ENCODE measurements around the gene PTPRG.

The PTPRG gene

DNA sequence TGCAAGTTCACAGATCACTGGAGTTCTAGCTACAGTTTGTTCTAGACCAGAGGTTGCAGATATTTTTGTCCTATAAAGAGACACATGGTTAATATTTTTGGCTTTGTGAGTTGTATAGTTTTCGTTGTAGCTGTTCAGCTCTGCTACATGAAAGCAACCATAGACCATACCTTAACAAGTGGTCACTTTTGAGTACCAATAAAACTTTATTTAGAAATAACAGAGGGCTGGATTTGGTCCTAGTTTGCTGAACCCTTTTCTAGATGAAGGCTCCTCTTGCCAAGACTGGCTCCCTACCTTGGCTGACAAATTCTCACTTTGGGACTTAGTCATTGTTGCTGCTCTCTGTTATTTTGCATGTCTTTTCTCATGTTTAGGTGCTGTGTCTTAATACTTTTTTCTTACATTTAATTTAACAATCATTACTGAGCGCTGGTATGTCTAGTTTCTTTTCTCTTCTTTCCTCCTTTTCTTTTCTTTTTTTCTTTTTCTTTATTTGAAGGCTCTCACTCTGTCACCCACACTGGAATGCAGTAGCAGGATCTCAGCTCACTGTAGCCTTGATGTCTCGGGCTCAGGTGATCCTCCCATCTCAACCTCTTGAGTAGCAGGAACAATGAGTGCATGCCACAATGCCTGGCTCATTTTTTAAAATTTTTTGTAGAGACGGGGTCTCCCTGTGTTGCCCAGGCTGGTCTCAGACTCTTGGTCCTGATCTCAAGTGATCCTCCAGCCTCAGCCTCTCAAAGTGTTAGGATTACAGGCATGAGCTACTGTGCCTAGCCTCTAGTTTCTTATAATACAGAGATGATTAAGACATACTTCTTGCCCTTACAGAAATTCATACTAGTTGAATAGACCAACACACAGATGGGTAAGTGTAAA is 227.5 kb downstream of the PTPRG start:
- in situ Hi-C loops (cut with MboI; ENCODE audit: low sequenced_read_pairs) = no loop called here

DNA sequence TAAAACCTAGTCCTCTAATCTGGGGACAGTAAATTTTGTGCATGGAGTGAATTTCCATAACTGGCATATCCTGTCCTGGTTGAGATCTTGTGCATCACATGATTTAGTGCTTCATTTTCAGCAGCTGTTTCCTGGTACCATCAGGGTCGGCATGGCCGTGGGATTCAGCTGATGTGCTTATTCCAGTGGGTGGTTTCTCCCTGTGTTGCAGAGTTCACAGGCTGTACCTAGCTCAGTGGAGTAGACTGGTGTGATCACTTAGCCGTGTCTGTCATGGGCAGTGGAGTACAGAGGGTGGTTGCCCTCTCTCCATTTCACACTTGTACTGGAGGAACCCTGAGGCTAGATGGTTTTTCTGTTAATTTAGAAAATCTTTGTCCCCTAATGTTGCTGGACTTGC is 228.5 kb downstream of the PTPRG start:
- in situ Hi-C loops (cut with MboI; ENCODE audit: low sequenced_read_pairs) = no loop called here

DNA sequence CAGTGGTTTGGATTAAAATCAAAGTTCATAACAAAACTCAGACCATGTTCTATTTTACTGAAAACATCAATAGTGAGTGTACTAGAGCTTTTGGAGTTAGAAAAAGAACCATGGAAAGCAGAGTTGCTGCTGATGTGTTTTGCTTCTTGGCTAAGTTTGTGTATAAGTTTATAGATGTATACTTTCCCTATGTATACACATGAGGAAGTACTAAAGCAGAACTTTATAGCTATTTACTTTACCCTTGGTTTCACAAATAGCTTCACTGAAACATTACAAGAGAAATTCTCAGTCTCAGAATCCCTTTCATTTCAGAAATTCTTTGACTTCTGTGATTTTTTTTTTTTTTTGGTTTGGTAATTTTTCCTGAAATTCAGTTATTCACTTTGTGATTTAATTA is 229.0 kb downstream of the PTPRG start:
- in situ Hi-C loops (cut with MboI; ENCODE audit: low sequenced_read_pairs) = no loop called here

DNA sequence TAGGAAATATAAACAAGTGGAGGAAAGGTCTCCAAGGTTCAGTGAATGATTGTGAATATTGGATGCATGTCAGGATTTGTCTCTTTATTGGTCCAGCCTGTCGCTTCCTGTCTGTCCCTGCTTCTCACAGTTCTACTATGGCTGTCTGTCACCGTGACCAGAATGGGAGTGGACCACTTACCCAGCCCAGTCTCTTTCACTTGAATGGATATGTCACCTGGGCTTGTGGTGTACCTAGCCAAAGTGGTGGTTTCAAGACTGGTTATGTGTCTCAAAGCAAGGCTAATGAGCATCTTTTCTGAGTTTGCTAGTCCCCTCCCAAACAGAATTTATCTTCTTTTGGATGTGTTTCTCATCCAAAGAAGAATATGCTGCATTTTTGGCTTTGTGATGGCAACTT is 231.7 kb downstream of the PTPRG start:
- in situ Hi-C loops (cut with MboI; ENCODE audit: low sequenced_read_pairs) = no loop called here

DNA sequence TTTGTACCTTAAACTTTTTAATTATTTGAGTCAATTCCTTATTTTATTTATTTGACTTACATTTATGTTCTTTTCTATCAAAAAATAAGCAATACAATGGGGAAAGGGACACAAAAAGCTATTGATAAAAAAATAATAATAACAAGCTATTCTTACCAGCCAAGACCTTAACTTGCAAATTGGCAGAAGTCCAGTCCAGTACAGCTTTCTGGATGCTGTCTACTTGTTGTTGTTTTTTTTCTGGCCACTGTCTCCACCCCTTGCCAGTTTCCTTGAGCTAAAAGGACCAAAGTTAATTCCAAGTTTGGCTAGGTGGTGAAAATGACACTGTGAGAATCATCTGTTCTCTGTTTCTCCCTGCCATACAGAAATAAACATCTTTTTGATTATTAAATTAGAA is 232.2 kb downstream of the PTPRG start:
- in situ Hi-C loops (cut with MboI; ENCODE audit: low sequenced_read_pairs) = no loop called here

DNA sequence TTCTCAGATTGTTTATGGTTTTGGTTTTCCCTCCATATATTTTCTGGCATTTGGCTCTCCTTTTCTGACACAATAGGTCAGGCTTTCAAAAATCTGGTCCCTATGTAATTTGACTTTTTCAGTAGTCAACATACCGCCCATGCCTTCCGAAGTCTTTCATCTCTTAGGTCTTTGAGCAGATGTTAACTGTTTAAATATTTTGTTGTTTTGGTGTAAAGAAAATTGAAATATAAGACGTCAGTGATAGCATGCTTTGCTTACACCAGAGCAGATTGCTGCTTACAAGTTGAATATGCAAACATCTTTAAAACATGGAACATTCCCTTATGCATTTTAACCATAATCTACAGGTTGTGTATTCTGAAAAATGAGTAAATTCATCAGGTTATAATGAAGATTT is 233.0 kb downstream of the PTPRG start:
- in situ Hi-C loops (cut with MboI; ENCODE audit: low sequenced_read_pairs) = no loop called here

DNA sequence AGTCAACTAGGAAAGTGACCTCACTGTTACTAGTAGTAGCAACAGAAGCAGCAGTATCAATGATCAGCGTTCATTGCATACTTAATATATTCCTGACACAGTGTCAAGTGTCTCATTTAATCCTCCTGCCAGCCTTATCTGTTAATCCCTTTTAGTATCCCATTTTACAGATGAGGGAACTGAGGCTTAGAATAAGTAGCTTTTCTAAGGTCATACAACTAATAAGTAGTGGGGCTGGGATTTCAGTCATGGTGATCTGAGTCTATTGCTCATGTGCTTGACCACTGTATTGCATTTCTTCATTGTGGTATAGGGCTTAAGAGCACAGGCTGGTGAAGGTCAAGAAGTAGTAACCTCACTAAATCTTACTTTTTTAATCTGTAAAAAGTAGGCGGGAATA is 233.6 kb downstream of the PTPRG start:
- in situ Hi-C loops (cut with MboI; ENCODE audit: low sequenced_read_pairs) = no loop called here

DNA sequence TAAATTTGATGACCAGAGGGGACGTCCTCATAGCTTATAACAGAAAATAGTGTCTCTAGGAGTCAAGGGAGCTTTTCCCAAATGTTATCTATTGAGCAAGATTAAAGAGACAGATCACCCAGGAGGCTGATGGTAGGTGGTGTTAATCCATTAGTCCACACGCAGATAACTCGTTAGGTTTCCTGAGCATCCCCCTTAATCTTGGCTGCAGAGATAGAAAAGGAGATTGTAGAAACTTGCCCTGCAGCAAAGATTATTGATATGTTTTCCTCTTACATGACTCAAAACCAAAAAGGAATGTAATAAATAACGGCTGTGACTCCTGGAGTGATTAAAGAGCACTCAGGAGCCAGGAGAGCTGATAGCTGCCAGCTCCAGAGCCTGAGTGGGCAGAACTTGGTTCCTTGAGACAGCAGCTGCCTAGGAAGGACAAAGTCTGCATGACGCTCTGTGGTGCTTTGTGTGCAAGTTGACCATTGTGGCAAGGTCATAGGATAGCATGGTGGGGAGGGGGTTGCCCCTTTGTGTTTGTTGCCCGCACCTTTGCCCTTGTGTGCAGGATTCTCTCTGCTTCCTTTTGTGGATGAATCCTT is 234.8 kb downstream of the PTPRG start:
- in situ Hi-C loops (cut with MboI; ENCODE audit: low sequenced_read_pairs) = no loop called here

DNA sequence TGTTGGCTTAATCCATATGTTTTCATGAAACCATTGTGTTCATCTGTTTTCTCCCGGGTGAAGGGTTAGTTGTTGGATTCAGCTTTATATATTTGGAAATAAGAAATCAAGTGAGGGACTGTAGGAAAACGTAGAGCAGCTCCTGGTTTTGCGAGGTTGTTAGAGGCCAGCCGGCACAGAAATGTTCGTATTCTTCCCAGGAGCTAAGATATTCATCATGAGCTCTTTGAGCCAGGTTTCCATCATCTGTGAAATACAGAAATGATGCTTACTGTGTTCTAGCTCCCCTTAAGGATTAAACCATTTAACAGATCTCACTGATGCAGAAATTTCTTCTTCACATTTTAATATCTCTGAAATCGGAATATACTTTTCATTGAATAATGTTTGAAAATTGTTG is 235.5 kb downstream of the PTPRG start:
- in situ Hi-C loops (cut with MboI; ENCODE audit: low sequenced_read_pairs) = no loop called here

DNA sequence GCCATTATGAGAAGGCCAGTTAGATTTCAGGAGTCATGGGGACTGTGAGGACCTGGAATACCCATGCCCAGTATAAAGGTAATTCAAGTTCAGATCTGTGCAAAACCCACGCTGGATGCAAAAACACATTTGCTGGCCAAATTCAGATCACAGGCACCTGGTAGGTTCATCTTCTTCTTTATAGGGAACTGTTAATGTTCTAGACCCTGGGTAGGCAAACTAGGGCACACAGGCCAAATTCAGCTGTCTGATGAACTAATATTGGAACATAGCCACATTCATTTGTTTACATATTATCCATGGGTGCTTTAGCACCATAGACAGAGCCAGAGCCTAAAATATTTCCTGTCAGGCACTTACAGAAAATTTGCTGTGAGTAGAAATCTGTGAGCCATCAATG is 241.4 kb downstream of the PTPRG start:
- in situ Hi-C loops (cut with MboI; ENCODE audit: low sequenced_read_pairs) = no loop called here

DNA sequence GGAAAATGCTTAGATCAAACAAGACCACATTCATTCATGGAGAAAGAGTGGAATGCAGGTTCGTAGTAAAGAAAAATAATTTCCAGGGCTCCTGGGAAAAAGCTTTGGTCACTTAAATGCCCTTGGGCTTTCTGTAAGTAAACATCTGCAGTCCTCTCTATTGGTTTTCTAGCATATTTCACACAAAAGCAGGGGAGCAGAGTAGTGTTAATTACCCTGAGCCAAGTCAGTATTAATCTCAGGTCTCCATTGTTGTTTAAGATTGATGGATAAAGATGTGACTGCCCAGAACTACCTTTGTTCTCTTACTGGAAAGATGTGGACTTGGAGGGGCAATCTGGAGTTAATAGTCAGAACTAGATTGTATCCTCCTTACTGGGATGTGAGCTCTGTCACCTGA is 242.6 kb downstream of the PTPRG start:
- in situ Hi-C loops (cut with MboI; ENCODE audit: low sequenced_read_pairs) = no loop called here

DNA sequence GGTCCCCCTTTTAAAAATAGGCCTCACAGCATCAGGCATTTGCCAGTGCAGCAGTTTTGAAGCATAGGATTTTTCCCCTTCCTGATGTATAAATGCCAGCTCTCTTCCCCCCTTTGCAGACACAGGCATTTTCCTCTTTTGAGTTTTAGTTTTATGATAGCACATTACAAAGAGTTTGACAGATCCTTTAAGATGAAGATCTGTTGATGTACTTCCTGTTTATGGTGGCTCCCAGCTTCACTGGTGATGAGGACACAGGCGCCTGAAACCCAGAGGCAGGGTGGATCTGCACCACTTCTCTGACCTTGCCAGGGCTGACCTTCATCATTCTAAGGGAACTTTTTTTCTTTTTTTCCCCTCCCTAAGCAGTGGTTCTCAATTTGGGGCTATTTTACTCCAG is 243.4 kb downstream of the PTPRG start:
- in situ Hi-C loops (cut with MboI; ENCODE audit: low sequenced_read_pairs) = no loop called here

DNA sequence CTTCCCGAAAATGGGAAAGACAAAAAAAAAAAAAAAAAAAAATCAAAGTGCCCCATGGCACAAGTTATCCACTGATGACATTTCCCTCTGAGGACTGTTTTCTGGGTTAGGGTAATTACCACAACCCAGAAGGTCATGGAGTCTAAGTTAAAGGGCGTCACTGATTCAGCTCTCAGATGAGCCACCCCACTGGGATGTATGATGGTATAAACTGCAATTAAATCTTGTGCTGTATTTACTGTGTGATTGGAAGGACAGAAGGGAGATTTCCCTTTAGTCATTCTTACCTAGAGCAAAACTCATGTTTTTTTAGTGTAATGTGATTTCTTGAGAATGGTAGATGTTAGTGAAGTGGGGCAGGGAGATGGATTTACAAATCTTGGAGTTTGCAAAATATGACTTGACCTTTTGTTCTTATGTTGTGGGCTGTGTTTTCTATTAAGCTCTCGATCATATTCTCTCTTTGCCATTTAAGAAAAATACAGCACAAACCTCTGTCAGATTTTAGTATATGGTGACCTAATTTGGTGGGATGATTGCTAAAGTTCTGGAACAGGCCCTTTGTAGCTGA is 244.2 kb downstream of the PTPRG start:
- in situ Hi-C loops (cut with MboI; ENCODE audit: low sequenced_read_pairs) = no loop called here

DNA sequence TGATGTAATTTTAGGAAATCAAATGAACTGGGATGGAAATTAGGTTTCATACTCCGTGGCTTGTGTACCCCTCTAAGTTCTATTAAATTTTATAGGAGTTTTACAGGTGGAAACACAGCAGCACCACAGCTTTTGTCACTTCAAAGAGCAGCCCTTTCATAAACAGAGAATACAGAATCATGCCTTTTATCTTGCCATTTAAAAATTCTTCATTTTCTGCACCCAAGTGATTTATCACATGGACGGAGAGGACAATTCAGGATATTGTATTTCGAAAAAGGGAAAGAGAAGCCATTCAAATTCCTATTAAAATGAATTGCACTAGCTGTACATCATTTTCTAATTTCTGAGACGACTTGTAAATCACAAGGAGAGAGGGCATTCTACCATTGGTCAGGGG is 245.4 kb downstream of the PTPRG start:
- in situ Hi-C loops (cut with MboI; ENCODE audit: low sequenced_read_pairs) = no loop called here

DNA sequence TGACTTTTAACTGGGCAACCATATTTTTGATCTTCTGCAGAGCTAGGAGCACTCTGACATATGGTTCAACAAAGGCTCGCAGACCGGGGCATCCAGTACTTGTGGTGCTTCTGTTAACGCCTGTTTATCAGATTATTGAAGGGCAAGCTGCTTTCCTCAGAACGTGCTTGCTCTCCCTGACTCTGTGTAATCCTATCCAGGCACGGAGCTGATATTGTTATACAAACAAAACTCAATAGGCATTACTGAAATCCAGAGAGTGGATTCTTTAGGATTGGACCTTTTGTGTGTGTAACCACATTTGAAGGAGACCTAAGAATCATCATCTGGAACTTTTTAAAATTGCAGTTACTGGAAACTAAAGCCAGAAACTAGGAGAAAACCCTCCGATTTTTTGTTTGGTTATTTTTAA is 246.5 kb downstream of the PTPRG start:
- in situ Hi-C loops (cut with MboI; ENCODE audit: low sequenced_read_pairs) = no loop called here

DNA sequence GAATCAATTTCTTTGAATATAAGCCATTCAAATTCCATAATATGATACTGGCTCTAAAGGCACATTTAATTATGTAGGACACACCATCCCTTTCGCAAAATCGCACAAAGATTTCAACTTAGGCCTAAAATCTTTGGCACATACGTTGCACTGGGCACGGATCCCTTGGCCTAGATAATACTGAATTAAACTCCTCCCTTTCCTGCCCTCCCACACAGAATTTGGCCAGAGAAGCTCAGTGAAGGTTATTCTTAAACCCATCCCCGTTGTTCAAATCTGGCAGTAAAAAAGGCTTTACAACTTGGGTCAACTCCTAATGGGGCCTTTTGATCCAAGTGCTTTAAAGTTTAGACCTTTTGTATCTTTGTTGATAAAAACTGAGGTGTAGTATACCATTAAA is 247.2 kb downstream of the PTPRG start:
- in situ Hi-C loops (cut with MboI; ENCODE audit: low sequenced_read_pairs) = no loop called here

DNA sequence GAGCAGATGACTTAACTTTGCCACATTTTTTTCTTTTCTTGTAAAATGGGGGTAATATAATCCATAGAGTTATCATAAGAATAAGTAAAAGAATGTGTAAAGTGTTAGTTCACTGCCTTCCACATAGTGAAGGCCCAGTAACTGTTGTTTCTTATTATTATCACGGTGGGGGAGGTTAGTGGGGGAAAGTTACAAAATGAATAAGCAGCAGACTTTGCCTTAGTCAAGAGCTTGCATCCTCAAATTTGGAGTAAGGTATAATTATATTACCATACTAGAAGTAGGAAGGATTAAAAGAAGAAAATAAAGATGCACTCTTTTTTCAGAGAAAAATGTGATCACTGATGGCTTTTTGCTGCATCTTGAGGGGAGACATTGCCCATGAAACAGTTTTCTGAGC is 247.6 kb downstream of the PTPRG start:
- in situ Hi-C loops (cut with MboI; ENCODE audit: low sequenced_read_pairs) = no loop called here

DNA sequence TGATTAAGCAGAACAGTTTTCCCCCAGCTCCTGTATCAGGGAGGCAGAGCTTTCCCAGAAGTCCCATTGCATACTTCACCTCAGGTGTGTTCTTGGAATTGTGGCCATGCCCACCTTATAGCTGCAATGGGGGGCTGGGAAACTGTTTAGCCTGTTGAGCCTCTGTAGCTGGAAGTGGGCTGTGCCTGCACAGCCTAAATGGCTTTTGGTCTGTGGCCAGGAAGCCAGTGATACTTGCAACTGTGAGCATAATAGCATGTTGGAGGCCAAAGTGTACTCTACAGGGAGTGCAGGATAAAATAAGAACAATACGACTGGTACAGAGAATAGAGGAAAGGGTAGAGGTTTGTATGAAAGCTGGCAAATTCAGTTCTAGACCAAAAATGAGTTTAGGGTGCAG is 248.5 kb downstream of the PTPRG start:
- in situ Hi-C loops (cut with MboI; ENCODE audit: low sequenced_read_pairs) = no loop called here

DNA sequence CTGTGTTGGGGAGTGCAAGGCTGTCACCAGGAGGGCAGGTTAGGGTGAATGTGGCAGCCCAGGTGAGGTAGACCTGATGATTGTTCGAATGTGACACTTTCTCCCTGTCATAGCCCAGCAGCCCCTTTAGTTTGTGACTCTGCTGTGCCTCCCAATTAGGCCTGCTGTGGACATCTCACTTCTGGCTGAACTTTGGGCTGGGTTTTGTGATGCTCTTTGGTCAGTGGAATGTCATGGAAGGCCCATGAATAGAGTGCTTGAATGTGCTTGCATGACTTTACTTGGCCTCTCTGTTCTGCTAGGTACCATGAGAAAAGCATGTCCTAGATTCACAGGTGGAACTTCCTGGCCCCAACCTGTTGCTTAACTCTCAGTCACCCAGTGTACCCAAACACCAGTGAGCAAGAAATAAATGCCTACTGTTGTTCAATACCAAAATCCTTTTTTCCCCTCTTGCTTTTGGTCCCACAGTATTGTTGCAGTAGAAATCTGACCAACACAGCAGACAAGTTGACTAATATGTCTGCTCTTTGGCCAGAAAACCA is 249.7 kb downstream of the PTPRG start:
- in situ Hi-C loops (cut with MboI; ENCODE audit: low sequenced_read_pairs) = no loop called here

DNA sequence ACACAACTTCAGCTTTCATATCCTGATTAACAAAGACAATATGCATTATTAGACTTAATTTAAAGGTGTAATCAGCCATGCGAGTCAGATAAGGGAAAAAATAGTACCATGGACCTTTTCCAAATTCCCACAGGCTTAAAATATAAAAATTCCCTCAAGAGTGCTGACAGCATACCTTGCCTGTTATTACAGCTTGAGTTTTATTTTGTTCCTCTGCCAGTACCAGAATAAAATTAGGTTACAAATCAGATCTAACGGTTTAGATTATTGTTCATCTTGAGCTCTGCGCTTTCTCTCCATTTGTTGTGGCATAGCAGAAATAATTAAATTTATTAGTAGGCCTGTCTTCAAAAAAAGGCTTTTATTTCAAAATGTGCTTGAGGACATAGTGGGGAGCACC is 250.3 kb downstream of the PTPRG start:
- in situ Hi-C loops (cut with MboI; ENCODE audit: low sequenced_read_pairs) = no loop called here

DNA sequence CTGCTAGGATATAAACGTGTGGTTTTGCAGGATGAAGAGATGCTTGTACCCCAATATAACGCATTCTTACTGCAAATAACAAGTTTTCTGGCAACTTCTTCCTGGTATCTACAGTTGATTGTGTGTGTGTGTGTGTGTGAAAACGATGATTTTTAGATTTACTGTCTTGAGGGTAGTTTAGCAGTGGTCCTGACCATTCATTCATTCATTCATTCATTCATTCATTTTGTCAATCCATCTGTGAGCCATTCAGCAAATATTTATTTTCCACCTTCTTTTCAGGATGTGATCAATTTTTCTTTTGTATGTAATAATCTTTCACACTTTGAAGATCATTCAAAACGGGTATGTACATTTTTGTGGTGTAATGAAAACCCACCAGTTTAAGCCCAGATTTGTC is 250.7 kb downstream of the PTPRG start:
- in situ Hi-C loops (cut with MboI; ENCODE audit: low sequenced_read_pairs) = no loop called here

DNA sequence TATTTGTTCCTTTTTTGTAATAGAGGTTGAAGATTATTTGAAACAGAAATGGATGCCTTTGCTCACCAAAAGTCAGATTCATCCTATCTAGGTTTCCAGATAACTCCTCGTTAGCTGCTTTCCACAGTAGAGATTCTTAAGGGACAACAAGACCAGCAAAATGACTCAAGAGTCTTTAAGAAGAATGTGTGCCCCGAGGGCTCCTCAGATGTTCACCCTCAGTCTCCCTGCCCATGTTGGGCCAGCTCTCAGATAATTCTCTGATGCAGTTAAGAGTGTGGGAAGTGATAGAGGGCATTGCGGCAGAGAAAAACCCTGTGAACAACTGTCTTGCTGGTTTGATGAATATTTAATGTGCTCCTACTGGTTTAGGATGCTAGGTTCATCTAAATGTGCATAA is 251.1 kb downstream of the PTPRG start:
- in situ Hi-C loops (cut with MboI; ENCODE audit: low sequenced_read_pairs) = no loop called here

Data from hTERT RPE-1 (cell line).